ENCODE results near the gene CDH23. TPM values are rescaled to one million over a fixed set of nuclear protein-coding genes. Genes with fewer than 3 reads are reported as not detected.

The CDH23 gene
- total RNA-seq, 1 experiment from 2014 or later, result 0.07 TPM

DNA sequence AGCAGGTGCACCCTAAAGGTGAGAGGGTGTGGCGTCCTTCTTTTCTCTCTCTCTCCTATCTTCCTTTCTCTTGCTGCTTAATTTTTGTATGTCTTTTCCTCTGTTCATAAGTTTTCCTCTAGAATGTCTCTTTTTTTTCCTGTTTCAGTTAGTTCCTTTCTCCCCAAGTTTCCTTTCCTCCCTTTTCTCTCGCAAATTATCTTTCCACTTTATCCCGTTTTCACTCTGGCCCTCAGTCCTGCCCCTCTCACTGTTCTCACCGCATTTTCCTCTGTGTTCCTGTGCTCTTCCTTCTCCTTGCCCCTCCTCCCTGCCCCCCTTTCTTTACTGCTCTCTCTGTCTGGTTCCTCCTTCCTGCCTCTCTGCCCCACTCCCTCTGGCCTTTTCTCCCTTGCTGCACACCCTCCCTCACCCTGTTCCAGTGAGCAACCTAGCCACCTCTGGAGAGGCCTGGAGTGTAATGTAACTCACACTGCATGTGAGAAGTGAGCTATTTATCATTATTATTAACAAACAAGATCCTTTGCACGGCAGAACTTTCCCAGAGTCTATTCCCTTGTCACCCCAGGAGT, 164.4 kb downstream of the CDH23 start:
- Mint-ChIP-seq H3K27ac (ENCODE audit: unreplicated experiment) (no peak overlapping the region), H3K27me3 (ENCODE audit: unreplicated experiment) (peaks cover 100% of the 10 kb centered on the region)
- CTCF ChIA-PET, result interaction anchor here (1.0 kb wide), 1 partner anchor 9 kb away, joined by 3 read pairs; no protein-coding TSS in a partner anchor

GRCh38 chr10:71562181-71562580, 165.5 kb downstream of the CDH23 start:
- no peak overlapping the region for H3K27ac Mint-ChIP-seq (ENCODE audit: unreplicated experiment)
- TF ChIP-seq, protein P1, sequence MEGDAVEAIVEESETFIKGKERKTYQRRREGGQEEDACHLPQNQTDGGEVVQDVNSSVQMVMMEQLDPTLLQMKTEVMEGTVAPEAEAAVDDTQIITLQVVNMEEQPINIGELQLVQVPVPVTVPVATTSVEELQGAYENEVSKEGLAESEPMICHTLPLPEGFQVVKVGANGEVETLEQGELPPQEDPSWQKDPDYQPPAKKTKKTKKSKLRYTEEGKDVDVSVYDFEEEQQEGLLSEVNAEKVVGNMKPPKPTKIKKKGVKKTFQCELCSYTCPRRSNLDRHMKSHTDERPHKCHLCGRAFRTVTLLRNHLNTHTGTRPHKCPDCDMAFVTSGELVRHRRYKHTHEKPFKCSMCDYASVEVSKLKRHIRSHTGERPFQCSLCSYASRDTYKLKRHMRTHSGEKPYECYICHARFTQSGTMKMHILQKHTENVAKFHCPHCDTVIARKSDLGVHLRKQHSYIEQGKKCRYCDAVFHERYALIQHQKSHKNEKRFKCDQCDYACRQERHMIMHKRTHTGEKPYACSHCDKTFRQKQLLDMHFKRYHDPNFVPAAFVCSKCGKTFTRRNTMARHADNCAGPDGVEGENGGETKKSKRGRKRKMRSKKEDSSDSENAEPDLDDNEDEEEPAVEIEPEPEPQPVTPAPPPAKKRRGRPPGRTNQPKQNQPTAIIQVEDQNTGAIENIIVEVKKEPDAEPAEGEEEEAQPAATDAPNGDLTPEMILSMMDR (IDR thresholded peaks at IDR 0.05; ENCODE audit: unreplicated experiment), result no peak
- peaks cover 99% of the 10 kb centered on the region for H3K27me3 Mint-ChIP-seq (ENCODE audit: unreplicated experiment)
- CTCF ChIA-PET, result interaction anchor here (1.0 kb wide), 1 partner anchor 8 kb away, joined by 3 read pairs; no protein-coding TSS in a partner anchor
- H3K4me1 Mint-ChIP-seq (ENCODE audit: low read depth, unreplicated experiment), result no peaks in the 10 kb centered on the region
- no peak overlapping the region for H3K4me3 Mint-ChIP-seq (ENCODE audit: low read depth, unreplicated experiment)
- no peaks in the 10 kb centered on the region for H3K9me3 Mint-ChIP-seq (ENCODE audit: low read depth, unreplicated experiment)
- intact Hi-C loops (cut with micrococcal nuclease; ENCODE audit: unreplicated experiment), result no loop called here
- H3K36me3 Mint-ChIP-seq (ENCODE audit: insufficient read depth, unreplicated experiment), result no peaks in the 10 kb centered on the region
- BruUV-seq (replicated peaks), result no TSS peak
- no peak for DNase-seq

More for the DNA sequence above, 164.4 kb downstream of the CDH23 start:
- DNase-seq, result no peak
- Mint-ChIP-seq H3K36me3 (ENCODE audit: insufficient read depth, unreplicated experiment) (no peaks in the 10 kb centered on the region), H3K4me3 (ENCODE audit: low read depth, unreplicated experiment) (no peak overlapping the region), H3K9me3 (ENCODE audit: low read depth, unreplicated experiment) (no peaks in the 10 kb centered on the region), H3K4me1 (ENCODE audit: low read depth, unreplicated experiment) (no peaks in the 10 kb centered on the region)
- no TSS peak for BruUV-seq (replicated peaks)
- TF ChIP-seq, protein P1 (IDR thresholded peaks at IDR 0.05; ENCODE audit: unreplicated experiment), result no peak
- intact Hi-C loops (cut with micrococcal nuclease; ENCODE audit: unreplicated experiment), result no loop called here

DNA sequence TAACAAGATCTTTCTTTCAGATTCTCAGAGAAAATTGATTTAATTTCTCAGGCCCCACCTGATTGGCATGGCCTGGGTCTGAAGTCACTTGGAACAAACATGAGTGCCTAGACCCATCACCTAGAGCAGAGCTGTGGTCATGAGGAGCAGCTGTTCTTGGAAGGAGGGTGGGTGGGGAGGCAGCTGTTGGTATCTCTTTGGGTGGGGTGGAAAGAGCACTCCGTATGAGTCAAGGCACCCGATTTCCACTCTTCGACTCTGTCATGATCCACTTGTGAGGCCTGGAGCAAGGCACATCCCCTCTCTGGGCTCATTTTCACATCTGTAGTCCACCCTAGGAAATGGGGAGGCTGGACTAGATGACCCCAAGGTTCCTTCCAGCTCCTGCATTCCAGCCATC, 166.2 kb downstream of the CDH23 start:
- Mint-ChIP-seq H3K4me1 (ENCODE audit: low read depth, unreplicated experiment) (no peaks in the 10 kb centered on the region), H3K27me3 (ENCODE audit: unreplicated experiment) (peaks cover 92% of the 10 kb centered on the region), H3K9me3 (ENCODE audit: low read depth, unreplicated experiment) (no peaks in the 10 kb centered on the region), H3K4me3 (ENCODE audit: low read depth, unreplicated experiment) (no peak overlapping the region), H3K27ac (ENCODE audit: unreplicated experiment) (no peak overlapping the region), H3K36me3 (ENCODE audit: insufficient read depth, unreplicated experiment) (no peaks in the 10 kb centered on the region)
- no TSS peak for BruUV-seq (replicated peaks)
- intact Hi-C loops (cut with micrococcal nuclease; ENCODE audit: unreplicated experiment), result no loop called here
- CTCF ChIA-PET, result interaction anchor here (1.3 kb wide), 1 partner anchor 16 kb away, joined by 3 read pairs; no protein-coding TSS in a partner anchor
- DNase-seq, result no peak
- TF ChIP-seq, protein P1 (IDR thresholded peaks at IDR 0.05; ENCODE audit: unreplicated experiment), result no peak

DNA sequence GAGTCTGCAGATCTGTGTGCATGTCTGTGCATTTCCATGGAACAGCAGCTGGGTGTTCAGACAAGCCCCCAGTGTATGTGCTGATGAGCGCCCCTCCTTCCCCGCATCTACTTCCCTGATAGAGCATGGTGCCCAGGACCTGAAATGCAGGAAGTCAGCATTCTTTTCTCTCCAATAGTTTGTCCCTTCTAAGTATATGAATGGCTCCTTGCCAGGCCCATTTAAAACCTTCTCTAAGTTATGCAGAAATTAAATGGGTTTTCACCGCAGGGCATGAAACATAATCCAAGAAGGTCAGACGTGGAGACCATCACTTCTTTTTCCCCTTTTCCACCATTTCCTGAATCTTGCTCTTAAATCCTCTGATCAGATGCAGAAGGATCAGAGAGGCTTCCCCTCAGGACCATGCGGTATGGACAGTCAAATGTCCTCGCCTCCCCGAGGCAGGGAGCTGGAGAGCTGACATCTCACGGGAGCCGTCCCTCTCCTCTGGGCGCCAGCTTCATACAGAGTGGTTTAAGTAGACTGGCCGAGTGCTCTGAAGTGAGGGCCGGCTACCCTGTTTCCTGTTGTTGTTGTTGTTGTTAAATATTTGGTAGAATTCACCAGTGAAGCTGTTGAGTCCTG, 167.6 kb downstream of the CDH23 start:
- Mint-ChIP-seq H3K4me1 (ENCODE audit: low read depth, unreplicated experiment) (no peaks in the 10 kb centered on the region), H3K9me3 (ENCODE audit: low read depth, unreplicated experiment) (no peaks in the 10 kb centered on the region), H3K36me3 (ENCODE audit: insufficient read depth, unreplicated experiment) (no peaks in the 10 kb centered on the region), H3K27me3 (ENCODE audit: unreplicated experiment) (peaks cover 78% of the 10 kb centered on the region), H3K4me3 (ENCODE audit: low read depth, unreplicated experiment) (no peak overlapping the region), H3K27ac (ENCODE audit: unreplicated experiment) (no peak overlapping the region)
- CTCF ChIA-PET, result no interaction called here
- TF ChIP-seq, protein P1 (IDR thresholded peaks at IDR 0.05; ENCODE audit: unreplicated experiment), result no peak
- no peak for DNase-seq
- intact Hi-C loops (cut with micrococcal nuclease; ENCODE audit: unreplicated experiment), result no loop called here
- BruUV-seq (replicated peaks), result no TSS peak
